Endothelial cell of umbilical vein (primary cell): ENCODE data around the gene SGPP1. TPM values are rescaled to one million over a fixed set of nuclear protein-coding genes. Genes with fewer than 3 reads are reported as not detected.
A peak's percentile ranks its signal among the peaks of the same experiment; 100 is the strongest.

ENCODE experiments used
- BruUV-seq: library from RNA; stranded (reverse); fragments of 400-500 nt; replicated peaks from 2 replicates; lab custom pipeline; 2021; lab: Mats Ljungman, UMichigan
- CTCF ChIA-PET: fragments of 300-600, 350-600 bp; sonication (Branson Sonifier 250); formaldehyde crosslinking; loops from one replicate; lab custom pipeline; 2021; ENCODE audit warnings: antibody characterized with exemption, inconsistent platforms; lab: Charles Lee
- POLR2A ChIA-PET: fragments of 300-600, 350-600 bp; sonication (Branson Sonifier 250); formaldehyde crosslinking; loops from one replicate; lab custom pipeline; 2021; ENCODE audit warnings: antibody characterized with exemption, inconsistent platforms; lab: Charles Lee
- DNase-seq: peaks from one replicate; pipeline ENCODE4 v3.0.0-alpha.2; 2011; ENCODE audit warnings: low read depth, low spot score
- FAIRE-seq: peaks from 2 replicates; lab custom pipeline; 2011; peaks lifted over from hg19 to GRCh38; lab: Jason Lieb, UNC
- H2AFZ ChIP-seq: 2 replicates; pipeline ENCODE4 v1.6.0; 2012; ENCODE audit warnings: low read depth, low read length, control low read depth, inconsistent platforms
- H3K27ac ChIP-seq: 2 replicates; pipeline ENCODE4 v1.5.1; 2011; ENCODE audit warnings: low read depth, mild to moderate bottlenecking, control low read depth, low read length, moderate library complexity; ENCODE audit not compliant: insufficient read depth
- H3K27me3 ChIP-seq, 2 experiments: 2 replicates each; pipeline versions ENCODE4 v1.6.0 to v1.6.1; 2011; ENCODE audit warnings: low read length in 2 of 2, mixed read lengths in 1 of 2; ENCODE audit not compliant: control insufficient read depth in 2 of 2, insufficient read depth in 2 of 2
- H3K36me3 ChIP-seq, 2 experiments: 2 replicates in 1 of 2; 3 replicates in 1 of 2; pipeline ENCODE4 v1.5.1; 2011; ENCODE audit warnings: low read length in 2 of 2, mild to moderate bottlenecking in 1 of 2, moderate library complexity in 1 of 2; ENCODE audit not compliant: control insufficient read depth in 2 of 2, insufficient read depth in 2 of 2; ENCODE audit errors: extremely low read depth in 1 of 2
- H3K4me1 ChIP-seq: 3 replicates; pipeline ENCODE4 v1.5.1; 2011; ENCODE audit warnings: mild to moderate bottlenecking, low read length; ENCODE audit not compliant: control insufficient read depth, insufficient read depth; ENCODE audit errors: extremely low read depth
- H3K4me2 ChIP-seq: 2 replicates; pipeline ENCODE4 v1.6.1; 2011; ENCODE audit warnings: low read length, control low read depth, mixed read lengths; ENCODE audit not compliant: insufficient read depth
- H3K4me3 ChIP-seq, 3 experiments: fragments of 200-600 bp in 1 of 3; sonication (generic), shearing (Covaris generic) in 1 of 3; replicated peaks in 1 of 3; 2 replicates each; pipeline ENCODE4 v1.5.1; 2011 to 2016; ENCODE audit warnings: control low read depth in 3 of 3, low read length in 3 of 3, mild to moderate bottlenecking in 2 of 3, inconsistent platforms in 1 of 3, low read depth in 1 of 3, moderate library complexity in 1 of 3; ENCODE audit not compliant: insufficient read depth in 1 of 3
- H3K79me2 ChIP-seq: 2 replicates; pipeline ENCODE4 v1.6.0; 2012; ENCODE audit warnings: low read length, inconsistent platforms; ENCODE audit not compliant: control insufficient read depth, insufficient read depth
- H3K9ac ChIP-seq: replicated peaks from 2 replicates; pipeline ENCODE3; 2011; ENCODE audit warnings: low read length, control low read depth; ENCODE audit not compliant: insufficient read depth; ENCODE audit errors: extremely low read depth
- H3K9me1 ChIP-seq: replicated peaks from 3 replicates; pipeline ENCODE4 v1.6.0; 2011; ENCODE audit warnings: mild to moderate bottlenecking, low read length; ENCODE audit not compliant: control insufficient read depth, insufficient read depth; ENCODE audit errors: extremely low read depth
- H3K9me3 ChIP-seq: replicated peaks from 2 replicates; pipeline ENCODE4 v1.5.1; 2012; ENCODE audit warnings: low read length, inconsistent platforms; ENCODE audit not compliant: control insufficient read depth, insufficient read depth
- H4K20me1 ChIP-seq: replicated peaks from 2 replicates; pipeline ENCODE3; 2011; ENCODE audit warnings: mild to moderate bottlenecking, low read length; ENCODE audit not compliant: control insufficient read depth, insufficient read depth; ENCODE audit errors: extremely low read depth
- EZH2 ChIP-seq: IDR thresholded peaks from 2 replicates; pipeline ENCODE4 v1.6.1; 2012; ENCODE audit warnings: borderline replicate concordance, low read depth, mild to moderate bottlenecking, moderate library complexity, low read length, inconsistent platforms; ENCODE audit not compliant: severe bottlenecking
- FOS ChIP-seq: IDR thresholded peaks from 2 replicates; pipeline ENCODE4 v1.6.1; 2011; ENCODE audit warnings: mild to moderate bottlenecking, low read length, moderate library complexity, borderline replicate concordance; ENCODE audit not compliant: insufficient read depth
- GATA2 ChIP-seq: IDR thresholded peaks from 2 replicates; pipeline ENCODE4 v1.7.0; 2011; ENCODE audit warnings: low read depth, mild to moderate bottlenecking, moderate library complexity, mixed read lengths, low read length; ENCODE audit not compliant: insufficient read length, insufficient read depth
- JUN ChIP-seq: IDR thresholded peaks from 2 replicates; pipeline ENCODE4 v1.6.1; 2011; ENCODE audit warnings: borderline replicate concordance, low read depth; ENCODE audit not compliant: insufficient read length, insufficient read depth
- MYC ChIP-seq: IDR thresholded peaks from one replicate; pipeline ENCODE4 v1.6.1; 2011; ENCODE audit warnings: mild to moderate bottlenecking, low read depth, low read length
- POLR2A ChIP-seq: IDR thresholded peaks from 2 replicates; pipeline ENCODE4 v1.6.1; 2012; ENCODE audit warnings: low read depth, mild to moderate bottlenecking, control low read depth, low read length
- POLR2AphosphoS5 ChIP-seq: IDR thresholded peaks from 2 replicates; pipeline ENCODE4 v1.6.1; 2012; ENCODE audit warnings: low read depth, mild to moderate bottlenecking, control low read depth, low read length, moderate library complexity; ENCODE audit not compliant: insufficient read depth
- dilution Hi-C: fragments of 300-500 bp; cut with MboI; formaldehyde crosslinking; loops from one replicate; pipeline ENCODE4 v1.15.0; 2019; ENCODE audit warnings: low sequenced_read_pairs; ENCODE audit not compliant: extremely low pct_ligation_motif_present
- intact Hi-C: fragments of 100-400 bp; cut with micrococcal nuclease; formaldehyde crosslinking; loops from one replicate; pipeline ENCODE4 v1.10.0; 2022
- polyA plus RNA-seq, 4 experiments: library from polyadenylated mRNA; depleted of rRNA in 3 of 4; stranded (reverse) in 3 of 4; unstranded in 1 of 4; fragments of >200 nt; gene quantifications; 2 replicates each; pipeline versions ENCODE4 v1.2.1 to v1.2.3, GENCODE V29; 2011 to 2012; ENCODE audit warnings: missing spikeins in 1 of 4
- total RNA-seq: library from RNA; stranded (reverse); gene quantifications from 2 replicates; pipeline ENCODE4 v1.2.3, GENCODE V29; 2021
- TF ChIP-seq, protein P1 (sequence below), 2 donors: IDR thresholded peaks; 1 replicate in 1 of 2; 2 replicates in 1 of 2; pipeline ENCODE4 v1.5.1; 2011; ENCODE audit warnings: low read length in 2 of 2, mild to moderate bottlenecking in 2 of 2, moderate library complexity in 2 of 2, control low read depth in 1 of 2, inconsistent platforms in 1 of 2, low read depth in 1 of 2; ENCODE audit not compliant: insufficient read depth in 1 of 2; ENCODE audit errors: extremely low read depth in 1 of 2
- TF ChIP-seq, protein P2 (sequence below): IDR thresholded peaks from 2 replicates; pipeline ENCODE4 v1.6.1; 2011; ENCODE audit not compliant: insufficient read depth, insufficient read length

The SGPP1 gene
- total and polyA plus RNA-seq, 2 donors (not counting 3 experiments of a cell fraction or from before 2014, with no cell fraction given) = 6.2 to 7.9 TPM

DNA sequence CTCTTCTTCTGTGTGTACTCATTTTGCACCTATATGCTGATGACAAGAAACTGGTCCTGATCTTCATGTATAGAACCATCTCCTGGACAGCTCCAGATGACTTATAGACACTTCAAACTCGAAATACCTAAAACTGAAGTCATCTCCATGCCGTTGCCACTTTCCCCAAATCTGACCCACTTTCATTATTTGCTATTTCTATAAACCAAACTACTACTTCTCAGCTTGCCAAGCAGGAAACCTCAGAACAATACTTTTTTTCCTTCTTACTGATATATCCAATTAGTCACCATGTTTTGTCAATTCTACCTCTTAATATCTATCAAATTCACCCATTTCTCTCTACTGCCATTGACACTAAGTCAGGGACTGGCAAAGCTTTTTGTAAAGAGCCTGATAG lies 14.8 kb downstream of the SGPP1 start:
- POLR2A ChIA-PET = no interaction called here

DNA sequence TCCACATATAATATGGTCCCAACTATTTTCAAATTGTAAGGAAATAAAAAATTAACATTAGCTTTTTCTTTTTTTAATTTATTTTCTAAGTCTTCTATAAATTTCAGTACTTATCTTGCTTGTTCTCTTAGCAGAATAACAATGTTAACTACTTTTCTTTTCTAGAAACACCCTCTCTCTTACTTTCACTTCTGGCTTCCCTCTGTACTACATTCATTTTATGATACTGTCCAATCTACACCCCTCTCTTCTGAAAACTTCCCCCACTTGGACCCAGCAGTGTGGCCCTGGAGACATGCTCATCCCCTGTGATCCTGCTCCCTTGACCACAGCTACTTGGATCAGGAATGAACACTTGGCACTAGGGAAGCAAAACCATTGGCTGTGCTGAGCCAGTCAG lies 15.7 kb downstream of the SGPP1 start:
- no peaks in the 10 kb centered on the region for H3K36me3 ChIP-seq
- H3K27ac ChIP-seq = no peak overlapping the region
- ChIA-PET CTCF (interaction anchor here (0.6 to 3.7 kb wide), 4 partner anchors 14 to 323 kb away, joined by 3 to 12 read pairs (median 3); no protein-coding TSS in a partner anchor), POLR2A (no interaction called here)
- no TSS peak for BruUV-seq
- FAIRE-seq = no peak
- peaks cover 13% of the 10 kb centered on the region for H3K79me2 ChIP-seq
- no peaks in the 10 kb centered on the region for H4K20me1 ChIP-seq
- no peak overlapping the region for H2AFZ ChIP-seq
- peaks cover 13% of the 10 kb centered on the region for H3K4me1 ChIP-seq
- dilution Hi-C loops = no loop called here
- intact Hi-C loops = loop anchor here (5.0 kb wide), 1 partner anchor 35 kb away; no protein-coding TSS in a partner anchor
- no peaks in the 10 kb centered on the region for H3K9me3 ChIP-seq
- no peaks in the 10 kb centered on the region for H3K9me1 ChIP-seq
- H3K9ac ChIP-seq = no peak overlapping the region
- H3K4me2 ChIP-seq = no peak overlapping the region
- TF ChIP-seq MYC = no peak
- TF ChIP-seq, protein P1, sequence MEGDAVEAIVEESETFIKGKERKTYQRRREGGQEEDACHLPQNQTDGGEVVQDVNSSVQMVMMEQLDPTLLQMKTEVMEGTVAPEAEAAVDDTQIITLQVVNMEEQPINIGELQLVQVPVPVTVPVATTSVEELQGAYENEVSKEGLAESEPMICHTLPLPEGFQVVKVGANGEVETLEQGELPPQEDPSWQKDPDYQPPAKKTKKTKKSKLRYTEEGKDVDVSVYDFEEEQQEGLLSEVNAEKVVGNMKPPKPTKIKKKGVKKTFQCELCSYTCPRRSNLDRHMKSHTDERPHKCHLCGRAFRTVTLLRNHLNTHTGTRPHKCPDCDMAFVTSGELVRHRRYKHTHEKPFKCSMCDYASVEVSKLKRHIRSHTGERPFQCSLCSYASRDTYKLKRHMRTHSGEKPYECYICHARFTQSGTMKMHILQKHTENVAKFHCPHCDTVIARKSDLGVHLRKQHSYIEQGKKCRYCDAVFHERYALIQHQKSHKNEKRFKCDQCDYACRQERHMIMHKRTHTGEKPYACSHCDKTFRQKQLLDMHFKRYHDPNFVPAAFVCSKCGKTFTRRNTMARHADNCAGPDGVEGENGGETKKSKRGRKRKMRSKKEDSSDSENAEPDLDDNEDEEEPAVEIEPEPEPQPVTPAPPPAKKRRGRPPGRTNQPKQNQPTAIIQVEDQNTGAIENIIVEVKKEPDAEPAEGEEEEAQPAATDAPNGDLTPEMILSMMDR (IDR thresholded peaks at IDR 0.05; ENCODE audit: extremely low read depth in 1 of 2, insufficient read depth in 1 of 2, low read depth in 1 of 2, low read length in 2 of 2) = no peak
- no peak for TF ChIP-seq GATA2
- TF ChIP-seq POLR2A = no peak
- TF ChIP-seq, protein P2, sequence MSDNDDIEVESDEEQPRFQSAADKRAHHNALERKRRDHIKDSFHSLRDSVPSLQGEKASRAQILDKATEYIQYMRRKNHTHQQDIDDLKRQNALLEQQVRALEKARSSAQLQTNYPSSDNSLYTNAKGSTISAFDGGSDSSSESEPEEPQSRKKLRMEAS = no peak
- TF ChIP-seq JUN = no peak
- no peak for TF ChIP-seq FOS
- TF ChIP-seq EZH2 = no peak
- no peak for TF ChIP-seq POLR2AphosphoS5
- no peaks in the 10 kb centered on the region for H3K27me3 ChIP-seq
- H3K4me3 ChIP-seq = no peak overlapping the region
- DNase-seq = no peak

More for the DNA sequence above, 14.8 kb downstream of the SGPP1 start:
- Histone ChIP-seq H3K4me3 (no peak overlapping the region), H3K4me1 (peaks cover 13% of the 10 kb centered on the region), H3K27ac (no peak overlapping the region), H2AFZ (no peak overlapping the region), H3K79me2 (peaks cover 11% of the 10 kb centered on the region), H3K9me3 (no peaks in the 10 kb centered on the region), H3K9me1 (no peaks in the 10 kb centered on the region), H3K27me3 (no peaks in the 10 kb centered on the region), H3K9ac (no peak overlapping the region), H3K4me2 (peak overlapping the region; percentile 21), H3K36me3 (no peaks in the 10 kb centered on the region), H4K20me1 (no peaks in the 10 kb centered on the region)
- no TSS peak for BruUV-seq
- CTCF ChIA-PET = interaction anchor here (0.6 to 3.7 kb wide), 5 partner anchors 13 to 324 kb away, joined by 3 to 12 read pairs (median 4); no protein-coding TSS in a partner anchor
- dilution Hi-C loops (no loop called here), intact Hi-C loops (loop anchor here (5.0 kb wide), 1 partner anchor 36 kb away; no protein-coding TSS in a partner anchor)
- peak; percentile 46 for DNase-seq
- TF ChIP-seq FOS (peak; percentile 32), JUN (peak; percentile 22), POLR2AphosphoS5 (no peak)
- peak; percentile 81 for FAIRE-seq
